GM12878 (cell line): Measurements from ENCODE around the gene FOXJ1. TPM values are rescaled to one million over a fixed set of nuclear protein-coding genes. Genes with fewer than 3 reads are reported as not detected.

Experiments used
- ATAC-seq: fragments of 200-7000 bp; cut with Tn5 transposase; 3 replicates; pipeline ENCODE4 v1.9.1; 2020; ENCODE audit warnings: mild to moderate bottlenecking, moderate library complexity
- BruUV-seq: library from RNA; stranded (reverse); fragments of 400-500 nt; replicated peaks from 2 replicates; lab custom pipeline; 2021; lab: Mats Ljungman, UMichigan
- CTCF ChIA-PET: fragments of 300-600 bp; sonication (Branson Sonifier 250); formaldehyde crosslinking; extraction: SDS; loops from one replicate; lab custom pipeline; 2021; ENCODE audit warnings: inconsistent platforms; lab: Yijun Ruan, JAX
- POLR2A ChIA-PET: fragments of 350-600 bp; formaldehyde crosslinking; extraction: SDS; loops from one replicate; lab custom pipeline; 2021; ENCODE audit warnings: inconsistent platforms; lab: Charles Lee
- RAD21 ChIA-PET: fragments of 300-600 bp; sonication (Branson Sonifier 250); formaldehyde crosslinking; loops from one replicate; lab custom pipeline; 2023; ENCODE audit warnings: antibody characterized with exemption; ENCODE audit not compliant: unreplicated experiment; lab: Charles Lee
- SMC1A ChIA-PET: fragments of 300-600 bp; sonication (Branson Sonifier 250); formaldehyde crosslinking; loops from one replicate; lab custom pipeline; 2023; ENCODE audit not compliant: unreplicated experiment, uncharacterized antibody; lab: Charles Lee
- DNase-seq: peaks from one replicate; pipeline ENCODE4 v3.0.0-alpha.2; 2011; ENCODE audit warnings: low read depth, low spot score
- FAIRE-seq: peaks from 3 replicates; lab custom pipeline; 2011; peaks lifted over from hg19 to GRCh38; lab: Jason Lieb, UNC
- H2AFZ ChIP-seq: 2 replicates; pipeline ENCODE4 v1.6.0; 2011; ENCODE audit warnings: low read depth, low read length, control low read depth; ENCODE audit not compliant: control insufficient read depth
- H3K27ac ChIP-seq: 2 replicates; pipeline ENCODE4 v1.5.1; 2011; ENCODE audit warnings: control low read depth; ENCODE audit not compliant: control insufficient read depth, insufficient read depth
- H3K27me3 ChIP-seq, 2 experiments: replicated peaks in 1 of 2; 2 replicates each; pipeline versions ENCODE4 v1.6.0 to v1.6.1; 2011; ENCODE audit warnings: low read length in 1 of 2; ENCODE audit not compliant: control insufficient read depth in 2 of 2, insufficient read depth in 2 of 2
- H3K36me3 ChIP-seq, 2 experiments: 2 replicates each; pipeline ENCODE4 v1.5.1; 2011; ENCODE audit warnings: low read length in 1 of 2; ENCODE audit not compliant: control insufficient read depth in 2 of 2, insufficient read depth in 2 of 2
- H3K4me1 ChIP-seq: 2 replicates; pipeline ENCODE4 v1.6.1; 2011; ENCODE audit warnings: mild to moderate bottlenecking, low read length, moderate library complexity, mixed read lengths; ENCODE audit not compliant: control insufficient read depth, insufficient read depth
- H3K4me2 ChIP-seq: 2 replicates; pipeline ENCODE4 v1.6.0; 2011; ENCODE audit warnings: control low read depth; ENCODE audit not compliant: control insufficient read depth, insufficient read depth
- H3K4me3 ChIP-seq: fragments of 200-600 bp; sonication (generic); 2 replicates; pipeline ENCODE4 v1.5.1; 2016
- H3K79me2 ChIP-seq: 2 replicates; pipeline ENCODE4 v1.6.0; 2011; ENCODE audit warnings: low read length; ENCODE audit not compliant: control insufficient read depth, insufficient read depth
- H3K9ac ChIP-seq: 2 replicates; pipeline ENCODE4 v1.8.0; 2011; ENCODE audit warnings: low read length, control low read depth, mixed read lengths; ENCODE audit not compliant: control insufficient read depth, insufficient read depth
- H3K9me3 ChIP-seq: replicated peaks from 3 replicates; pipeline ENCODE4 v1.5.1; 2011; ENCODE audit warnings: mild to moderate bottlenecking, low read length; ENCODE audit not compliant: control insufficient read depth, insufficient read depth
- H4K20me1 ChIP-seq: 2 replicates; pipeline ENCODE4 v1.6.0; 2011; ENCODE audit not compliant: control insufficient read depth, insufficient read depth
- BCL11A ChIP-seq: IDR thresholded peaks from 2 replicates; pipeline ENCODE4 v1.6.1; 2011; ENCODE audit warnings: low read depth, low read length
- FOXM1 ChIP-seq: IDR thresholded peaks from 2 replicates; pipeline ENCODE4 v1.6.1; 2012; ENCODE audit warnings: low read depth, mild to moderate bottlenecking, inconsistent platforms, low read length, moderate library complexity
- GABPA ChIP-seq: IDR thresholded peaks from 2 replicates; pipeline ENCODE4 v1.6.1; 2014; ENCODE audit warnings: antibody characterized with exemption, low read depth, mild to moderate bottlenecking, inconsistent platforms
- HDGF ChIP-seq: fragments of 450-650 bp; IDR thresholded peaks from 2 replicates; pipeline ENCODE4 v1.6.1; 2016; ENCODE audit warnings: antibody characterized with exemption
- NFYA ChIP-seq: IDR thresholded peaks from 2 replicates; pipeline ENCODE4 v1.6.1; 2011; ENCODE audit warnings: low read depth, mild to moderate bottlenecking, low read length, improper control_type of control experiment, borderline replicate concordance
- NFYB ChIP-seq: IDR thresholded peaks from 2 replicates; pipeline ENCODE4 v1.6.1; 2011; ENCODE audit warnings: low read depth, mild to moderate bottlenecking, low read length, improper control_type of control experiment, moderate library complexity; ENCODE audit not compliant: insufficient read depth
- PAX5 ChIP-seq: IDR thresholded peaks from 2 replicates; pipeline ENCODE4 v1.6.1; 2011; ENCODE audit warnings: low read depth, low read length, borderline replicate concordance
- RELA ChIP-seq: fragments of 450-650 bp; IDR thresholded peaks from 2 replicates; pipeline ENCODE4 v1.8.0; 2014; ENCODE audit warnings: borderline replicate concordance; ENCODE audit not compliant: partially characterized antibody
- RUNX3 ChIP-seq: IDR thresholded peaks from 2 replicates; pipeline ENCODE4 v1.6.1; 2012; ENCODE audit warnings: low read length, inconsistent platforms
- TAF1 ChIP-seq: IDR thresholded peaks from 2 replicates; pipeline ENCODE4 v1.6.1; 2011; ENCODE audit warnings: mild to moderate bottlenecking, low read depth, low read length, borderline replicate concordance
- WGBS: methylation state at CpG from one replicate; pipeline ENCODE4 v1.1.6; 2016; ENCODE audit warnings: low lambda C conversion rate; ENCODE audit not compliant: insufficient replicate concordance, insufficient coverage; ENCODE audit errors: missing lambda C conversion rate; 5-methylcytosine and 5-hydroxymethylcytosine counted together
- in situ Hi-C: fragments of 300-500 bp; cut with MboI; formaldehyde crosslinking; loops from 9 replicates; pipeline ENCODE4 v1.14.3; 2018; ENCODE audit warnings: mixed read lengths
- intact Hi-C: fragments of 100-400 bp; cut with micrococcal nuclease; formaldehyde crosslinking; loops from one replicate; pipeline ENCODE4 v1.14.2; 2022; ENCODE audit not compliant: unreplicated experiment
- polyA plus RNA-seq, 11 experiments: library from polyadenylated mRNA; depleted of rRNA in 4 of 11; unstranded in 6 of 11; stranded (reverse) in 5 of 11; fragments of >200 nt; fragmentation: Nextera tagmentation in 4 of 11; fragmentation: Illumina TruSeq in 1 of 11; extraction: Ambion mirVana in 4 of 11; extraction: Trizol in 1 of 11; gene quantifications; 1 replicate in 1 of 11; 2 replicates in 10 of 11; pipeline versions ENCODE4 v1.2.1 to v1.2.3, GENCODE V29; 2011 to 2016; ENCODE audit warnings: inconsistent platforms in 2 of 11, missing spikeins in 2 of 11, low read depth in 1 of 11
- total RNA-seq, 4 experiments: library from RNA; depleted of rRNA in 3 of 4; stranded (reverse); fragments of >200 nt in 3 of 4; fragmentation: Illumina TruSeq in 1 of 4; extraction: Trizol in 1 of 4; gene quantifications; 2 replicates each; pipeline versions ENCODE4 v1.2.1 to v1.2.3, GENCODE V29; 2013 to 2021
- TF ChIP-seq, protein P1 (sequence below): IDR thresholded peaks from 2 replicates; pipeline ENCODE4 v1.6.1; 2012; ENCODE audit warnings: improper control_type of control experiment, low read depth, low read length; ENCODE audit not compliant: insufficient replicate concordance
- TF ChIP-seq, protein P2 (sequence below): fragments of 450-650 bp; IDR thresholded peaks from 2 replicates; pipeline ENCODE4 v1.6.1; 2017; ENCODE audit warnings: mild to moderate bottlenecking, low read depth, inconsistent platforms; ENCODE audit not compliant: poor library complexity, severe bottlenecking
- TF ChIP-seq, protein P3 (sequence below): IDR thresholded peaks from 2 replicates; pipeline ENCODE4 v1.6.1; 2011; ENCODE audit warnings: borderline replicate concordance, low read depth, mild to moderate bottlenecking, moderate library complexity, mixed read lengths, low read length; ENCODE audit not compliant: insufficient read depth; ENCODE audit errors: extremely low read length

The FOXJ1 gene
- total and polyA plus RNA-seq, 10 of the 15 experiments (the other 5 are each of a cell fraction or from before 2014, with no cell fraction given) = not detected

DNA sequence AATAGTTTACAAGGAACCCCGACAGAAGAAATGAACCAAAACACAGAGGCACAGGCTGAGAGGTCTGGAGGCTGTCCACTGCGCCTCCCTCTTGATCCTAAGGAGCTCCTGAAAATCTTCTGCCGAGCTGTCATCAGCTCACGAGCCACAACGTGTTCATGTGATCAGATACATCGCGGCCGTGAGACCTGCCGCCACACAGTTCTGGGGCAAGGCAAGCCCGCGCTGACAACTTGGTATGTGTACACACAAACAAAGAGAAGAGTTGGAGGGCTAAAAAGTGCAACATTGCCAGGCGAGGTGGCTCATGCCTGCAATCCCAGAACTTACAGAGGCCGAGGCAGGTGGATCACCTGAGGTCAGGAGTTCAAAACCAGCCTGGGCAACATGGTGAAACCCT is 45.1 kb downstream of the FOXJ1 start:
- WGBS = 86% methylated on average over 13 of the region's 13 CpGs
- ChIA-PET RAD21 (no interaction called here), POLR2A (no interaction called here), SMC1A (interaction anchor here (0.7 to 1.4 kb wide), 2 partner anchors 8 to 27 kb away, joined by 3 to 4 read pairs; partner anchors contain the start of gene EXOC7), CTCF (interaction anchor here (0.8 to 1.3 kb wide), 7 partner anchors 10 to 271 kb away, joined by 3 to 5 read pairs (median 3); no protein-coding TSS in a partner anchor)
- no peaks in the 10 kb centered on the region for H3K27me3 ChIP-seq
- no peaks in the 10 kb centered on the region for H3K9me3 ChIP-seq
- ATAC-seq (no peak), FAIRE-seq (no peak), DNase-seq (no peak)
- no peaks in the 10 kb centered on the region for H4K20me1 ChIP-seq
- H3K4me2 ChIP-seq = no peak overlapping the region
- no peaks in the 10 kb centered on the region for H3K4me1 ChIP-seq
- no peak overlapping the region for H3K4me3 ChIP-seq
- in situ Hi-C loops = no loop called here
- BruUV-seq = no TSS peak
- TF ChIP-seq, protein P1, sequence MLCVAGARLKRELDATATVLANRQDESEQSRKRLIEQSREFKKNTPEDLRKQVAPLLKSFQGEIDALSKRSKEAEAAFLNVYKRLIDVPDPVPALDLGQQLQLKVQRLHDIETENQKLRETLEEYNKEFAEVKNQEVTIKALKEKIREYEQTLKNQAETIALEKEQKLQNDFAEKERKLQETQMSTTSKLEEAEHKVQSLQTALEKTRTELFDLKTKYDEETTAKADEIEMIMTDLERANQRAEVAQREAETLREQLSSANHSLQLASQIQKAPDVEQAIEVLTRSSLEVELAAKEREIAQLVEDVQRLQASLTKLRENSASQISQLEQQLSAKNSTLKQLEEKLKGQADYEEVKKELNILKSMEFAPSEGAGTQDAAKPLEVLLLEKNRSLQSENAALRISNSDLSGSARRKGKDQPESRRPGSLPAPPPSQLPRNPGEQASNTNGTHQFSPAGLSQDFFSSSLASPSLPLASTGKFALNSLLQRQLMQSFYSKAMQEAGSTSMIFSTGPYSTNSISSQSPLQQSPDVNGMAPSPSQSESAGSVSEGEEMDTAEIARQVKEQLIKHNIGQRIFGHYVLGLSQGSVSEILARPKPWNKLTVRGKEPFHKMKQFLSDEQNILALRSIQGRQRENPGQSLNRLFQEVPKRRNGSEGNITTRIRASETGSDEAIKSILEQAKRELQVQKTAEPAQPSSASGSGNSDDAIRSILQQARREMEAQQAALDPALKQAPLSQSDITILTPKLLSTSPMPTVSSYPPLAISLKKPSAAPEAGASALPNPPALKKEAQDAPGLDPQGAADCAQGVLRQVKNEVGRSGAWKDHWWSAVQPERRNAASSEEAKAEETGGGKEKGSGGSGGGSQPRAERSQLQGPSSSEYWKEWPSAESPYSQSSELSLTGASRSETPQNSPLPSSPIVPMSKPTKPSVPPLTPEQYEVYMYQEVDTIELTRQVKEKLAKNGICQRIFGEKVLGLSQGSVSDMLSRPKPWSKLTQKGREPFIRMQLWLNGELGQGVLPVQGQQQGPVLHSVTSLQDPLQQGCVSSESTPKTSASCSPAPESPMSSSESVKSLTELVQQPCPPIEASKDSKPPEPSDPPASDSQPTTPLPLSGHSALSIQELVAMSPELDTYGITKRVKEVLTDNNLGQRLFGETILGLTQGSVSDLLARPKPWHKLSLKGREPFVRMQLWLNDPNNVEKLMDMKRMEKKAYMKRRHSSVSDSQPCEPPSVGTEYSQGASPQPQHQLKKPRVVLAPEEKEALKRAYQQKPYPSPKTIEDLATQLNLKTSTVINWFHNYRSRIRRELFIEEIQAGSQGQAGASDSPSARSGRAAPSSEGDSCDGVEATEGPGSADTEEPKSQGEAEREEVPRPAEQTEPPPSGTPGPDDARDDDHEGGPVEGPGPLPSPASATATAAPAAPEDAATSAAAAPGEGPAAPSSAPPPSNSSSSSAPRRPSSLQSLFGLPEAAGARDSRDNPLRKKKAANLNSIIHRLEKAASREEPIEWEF = no peak
- TF ChIP-seq BCL11A (no peak), NFYB (no peak), NFYA (no peak), GABPA (no peak), TAF1 (no peak), HDGF (no peak), RUNX3 (no peak), RELA (no peak), FOXM1 (no peak), PAX5 (no peak)
- TF ChIP-seq, protein P2, sequence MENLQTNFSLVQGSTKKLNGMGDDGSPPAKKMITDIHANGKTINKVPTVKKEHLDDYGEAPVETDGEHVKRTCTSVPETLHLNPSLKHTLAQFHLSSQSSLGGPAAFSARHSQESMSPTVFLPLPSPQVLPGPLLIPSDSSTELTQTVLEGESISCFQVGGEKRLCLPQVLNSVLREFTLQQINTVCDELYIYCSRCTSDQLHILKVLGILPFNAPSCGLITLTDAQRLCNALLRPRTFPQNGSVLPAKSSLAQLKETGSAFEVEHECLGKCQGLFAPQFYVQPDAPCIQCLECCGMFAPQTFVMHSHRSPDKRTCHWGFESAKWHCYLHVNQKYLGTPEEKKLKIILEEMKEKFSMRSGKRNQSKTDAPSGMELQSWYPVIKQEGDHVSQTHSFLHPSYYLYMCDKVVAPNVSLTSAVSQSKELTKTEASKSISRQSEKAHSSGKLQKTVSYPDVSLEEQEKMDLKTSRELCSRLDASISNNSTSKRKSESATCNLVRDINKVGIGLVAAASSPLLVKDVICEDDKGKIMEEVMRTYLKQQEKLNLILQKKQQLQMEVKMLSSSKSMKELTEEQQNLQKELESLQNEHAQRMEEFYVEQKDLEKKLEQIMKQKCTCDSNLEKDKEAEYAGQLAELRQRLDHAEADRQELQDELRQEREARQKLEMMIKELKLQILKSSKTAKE = no peak
- TF ChIP-seq, protein P3, sequence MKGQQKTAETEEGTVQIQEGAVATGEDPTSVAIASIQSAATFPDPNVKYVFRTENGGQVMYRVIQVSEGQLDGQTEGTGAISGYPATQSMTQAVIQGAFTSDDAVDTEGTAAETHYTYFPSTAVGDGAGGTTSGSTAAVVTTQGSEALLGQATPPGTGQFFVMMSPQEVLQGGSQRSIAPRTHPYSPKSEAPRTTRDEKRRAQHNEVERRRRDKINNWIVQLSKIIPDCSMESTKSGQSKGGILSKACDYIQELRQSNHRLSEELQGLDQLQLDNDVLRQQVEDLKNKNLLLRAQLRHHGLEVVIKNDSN = no peak
- H3K9ac ChIP-seq = no peak overlapping the region
- peaks cover 11 to 12% of the 10 kb centered on the region in 2 experiments; a peak in 3 of 4 replicates for H3K36me3 ChIP-seq
- H2AFZ ChIP-seq = no peak overlapping the region
- H3K27ac ChIP-seq = no peak overlapping the region
- no peaks in the 10 kb centered on the region for H3K79me2 ChIP-seq
- intact Hi-C loops = no loop called here
